Neural cell (in vitro differentiated cells): Measurements from ENCODE around the gene TLCD4.

Experiments used
- CTCF ChIP-seq: fragments of 450-650 bp; IDR thresholded peaks from 2 replicates; pipeline ENCODE4 v1.5.1; 2014; ENCODE audit warnings: antibody characterized with exemption, mild to moderate bottlenecking, moderate library complexity; ENCODE audit not compliant: poor library complexity, severe bottlenecking
- EP300 ChIP-seq: fragments of 450-650 bp; conservative IDR thresholded peaks from 2 replicates; pipeline ENCODE4 v1.6.1; 2014; ENCODE audit warnings: antibody characterized with exemption, mild to moderate bottlenecking, moderate library complexity; ENCODE audit not compliant: poor library complexity, severe bottlenecking
- EZH2 ChIP-seq: fragments of 200-600, 300-800 bp; shearing (Covaris generic), sonication (generic); IDR thresholded peaks from 2 replicates; pipeline ENCODE4 v1.6.1; 2014; ENCODE audit warnings: antibody characterized with exemption, low read length, borderline replicate concordance, mild to moderate bottlenecking; ENCODE audit not compliant: insufficient read depth, poor library complexity, severe bottlenecking
- POLR2AphosphoS5 ChIP-seq: IDR thresholded peaks from 2 replicates; pipeline ENCODE4 v1.6.1; 2012

- TF ChIP-seq CTCF: no peak
- no peak for TF ChIP-seq EZH2
- TF ChIP-seq POLR2AphosphoS5: no peak
- TF ChIP-seq EP300: no peak
Observed at GRCh38 chr1:95115708-95116137, 1.4 kb upstream of the TLCD4 start.
